ENCODE measurements around the gene PIEZO2.
"Not testable (repeated sequence)": the region's sequence is repeated elsewhere in the genome, so short reads cannot be mapped to it uniquely, and the experiment has no call there.

The PIEZO2 gene

GRCh38 chr18:10953672-10954071, 195.7 kb downstream of the PIEZO2 start:
- DNase-seq: peak; percentile 93

GRCh38 chr18:10951631-10952544, 197.5 kb downstream of the PIEZO2 start:
- no peak for DNase-seq

GRCh38 chr18:10950876-10951630, 198.3 kb downstream of the PIEZO2 start:
- DNase-seq: no peak

DNA sequence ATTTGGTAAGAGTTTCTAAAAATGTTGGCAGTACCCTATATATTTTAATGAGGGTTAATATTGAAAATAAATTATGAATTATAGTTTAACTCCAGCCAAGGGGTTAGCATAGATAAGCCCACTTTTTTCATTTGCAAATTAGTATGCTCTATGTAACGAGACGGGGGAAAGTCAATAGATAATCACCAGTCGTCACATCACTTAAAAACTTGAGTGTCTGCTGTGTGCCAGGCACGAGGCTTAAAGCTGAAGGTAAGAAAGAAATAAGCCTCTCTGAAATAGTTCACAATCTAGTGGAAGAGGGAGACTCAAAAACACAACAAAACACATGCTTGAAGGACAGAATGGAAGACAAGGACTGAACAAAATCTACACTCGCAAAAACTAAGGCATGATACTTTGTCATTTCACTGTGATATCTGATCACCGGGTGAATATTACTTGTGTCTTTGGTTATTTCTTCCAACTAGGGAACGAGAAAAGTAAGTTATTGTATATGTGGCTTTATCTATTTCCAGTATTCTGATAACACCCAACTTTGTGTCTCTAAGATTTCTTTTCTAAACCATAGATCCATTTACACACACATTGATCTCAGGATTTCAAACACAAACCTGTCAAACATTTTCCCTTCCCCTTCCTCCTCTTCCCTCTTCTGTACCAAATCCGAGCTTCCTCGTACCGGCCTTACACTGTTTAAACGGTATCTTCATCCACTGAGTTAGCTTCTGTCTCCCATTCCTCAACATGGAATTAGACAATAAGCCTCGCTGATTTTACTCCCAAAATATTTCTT, 199.1 kb downstream of the PIEZO2 start:
- DNase-seq: no peak

DNA sequence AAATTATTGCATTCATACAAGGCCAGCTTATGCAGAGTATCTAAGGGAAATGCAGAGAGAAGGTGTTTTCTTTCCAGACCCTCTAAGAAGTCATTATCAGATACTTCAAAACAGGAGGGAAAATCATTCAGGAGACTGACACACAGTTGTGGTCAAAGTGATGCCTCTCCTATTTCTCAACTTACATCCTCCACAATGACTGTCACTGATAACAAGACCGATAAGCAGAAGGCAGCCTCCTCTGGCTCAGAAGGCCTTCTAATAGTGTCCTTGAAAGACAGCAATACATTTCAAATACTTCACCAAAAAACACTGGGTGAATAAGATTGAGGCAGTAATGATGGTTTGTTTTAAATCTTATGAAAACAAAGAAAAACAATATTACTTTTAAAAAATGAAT, 199.7 kb downstream of the PIEZO2 start:
- DNase-seq: no peak

DNA sequence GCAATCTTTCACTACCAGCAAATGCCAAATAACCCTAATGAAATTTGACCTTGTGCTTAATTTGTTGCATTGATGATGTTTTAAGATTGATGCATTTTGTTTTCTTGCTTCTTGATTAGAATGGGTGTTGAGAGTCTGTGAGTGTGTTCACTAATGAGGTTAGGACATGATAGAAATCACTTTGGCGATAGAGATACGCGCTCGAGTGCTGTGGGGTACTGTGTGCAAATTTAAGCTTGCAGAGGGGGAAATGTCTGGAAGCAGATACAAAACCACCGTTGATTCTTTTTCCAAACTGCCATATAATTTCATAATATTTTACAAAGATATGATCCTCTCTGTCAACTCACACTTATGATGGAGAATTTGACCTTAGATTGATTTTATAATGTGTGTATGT, 200.9 kb downstream of the PIEZO2 start:
- DNase-seq: no peak

DNA sequence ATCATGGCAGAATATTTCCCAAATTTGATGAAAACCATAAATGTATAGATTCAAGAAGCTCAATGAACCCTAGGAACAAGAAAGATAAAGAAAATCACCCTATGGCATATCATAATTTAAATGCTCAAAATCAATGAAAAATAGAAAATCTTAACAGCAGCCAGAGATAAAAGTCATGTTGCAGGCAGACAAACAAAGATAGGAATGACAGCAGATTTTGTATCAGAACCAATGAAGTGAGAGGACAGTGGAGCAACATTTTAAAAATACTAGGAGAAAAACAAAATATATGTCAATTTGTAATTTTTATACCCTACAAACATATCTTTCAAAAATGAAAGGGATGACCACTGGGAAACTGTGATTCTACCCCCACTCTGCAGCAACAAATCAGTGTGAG, 203.3 kb downstream of the PIEZO2 start:
- DNase-seq: no peak

DNA sequence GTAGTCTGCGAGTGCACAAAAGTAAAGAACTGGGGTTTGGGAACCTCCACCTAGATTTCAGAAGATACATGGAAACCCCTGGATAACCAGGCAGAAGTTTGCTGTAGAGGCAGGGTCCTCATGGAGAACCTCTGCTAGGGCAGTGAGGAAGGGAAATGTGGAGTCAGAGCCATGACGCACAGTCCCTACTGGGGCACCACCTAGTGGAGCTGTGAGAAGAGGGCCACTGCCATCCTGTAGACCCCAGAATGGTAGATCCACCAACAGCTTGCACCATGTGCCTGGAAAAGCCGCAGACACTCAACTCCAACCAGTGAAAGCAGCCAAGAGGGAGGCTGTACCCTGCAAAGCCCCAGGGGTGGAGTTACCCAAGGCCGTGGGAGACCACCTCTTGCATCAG, 206.4 kb downstream of the PIEZO2 start:
- no peak for DNase-seq

GRCh38 chr18:10939822-10940221, 209.5 kb downstream of the PIEZO2 start:
- no peak for DNase-seq

- no peak for DNase-seq
Measured at GRCh38 chr18:10937743-10938640, 211.4 kb downstream of the PIEZO2 start.

DNA sequence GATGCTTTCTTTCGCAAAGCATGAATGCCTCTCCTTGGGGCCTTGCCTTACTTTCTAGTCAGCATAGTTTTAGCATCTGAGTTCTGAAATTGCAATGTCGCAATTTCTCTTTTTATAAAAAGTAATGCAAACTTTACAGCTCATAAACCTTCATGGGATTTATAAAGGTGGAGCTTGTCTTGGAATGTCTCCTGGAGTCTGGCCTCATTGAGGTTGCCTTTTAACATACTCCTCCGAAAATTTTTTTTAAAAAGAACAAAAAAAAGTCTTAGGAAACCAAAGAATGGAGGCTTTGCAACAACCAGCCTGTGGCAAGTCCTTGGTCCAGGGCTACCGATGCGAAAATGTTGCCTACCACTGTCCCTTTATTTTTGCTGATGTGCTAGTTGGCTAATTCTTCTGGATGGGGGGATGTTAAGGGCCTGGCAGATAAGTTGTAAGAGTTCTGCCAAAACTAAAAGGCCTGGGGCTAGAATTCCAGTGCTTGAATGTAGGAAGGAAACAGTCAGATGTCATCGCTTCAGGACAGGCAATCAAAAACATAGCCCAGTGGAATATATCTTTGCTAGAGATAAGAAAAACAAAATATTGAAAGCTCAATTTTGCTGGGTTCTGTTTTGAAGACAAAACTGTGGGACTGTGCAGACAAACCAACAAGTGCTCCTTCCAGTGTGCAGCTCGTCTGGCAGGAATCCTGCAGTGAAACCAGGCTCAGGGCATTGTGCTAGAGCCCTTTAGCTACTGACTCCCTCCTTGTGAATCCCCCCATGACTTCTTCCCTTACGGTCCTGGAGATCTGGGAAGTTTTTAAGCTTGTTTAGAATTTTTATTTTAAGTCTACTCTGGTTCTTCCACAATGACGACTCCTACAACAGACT, 213.0 kb downstream of the PIEZO2 start:
- DNase-seq: no peak

GRCh38 chr18:10935588-10935987, 213.8 kb downstream of the PIEZO2 start:
- no peak for DNase-seq

DNA sequence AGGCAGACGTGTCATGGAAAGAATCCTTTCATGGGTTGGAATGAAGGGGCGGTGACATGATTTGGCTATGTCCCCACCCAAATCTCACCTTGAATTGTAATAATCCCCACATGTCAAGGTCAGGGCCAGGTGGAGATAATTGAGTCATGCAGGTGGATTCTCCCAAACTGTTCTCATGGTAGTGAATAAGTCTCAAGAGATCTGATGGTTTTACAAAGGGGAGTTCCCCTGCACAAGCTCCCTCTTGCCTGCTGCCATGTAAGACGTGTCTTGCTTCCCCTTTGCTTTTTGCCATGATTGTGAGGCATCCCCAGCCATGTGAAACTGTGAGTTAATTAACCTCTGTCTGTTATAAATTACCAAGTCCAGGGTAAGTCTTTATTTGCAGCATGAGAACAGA, 215.7 kb downstream of the PIEZO2 start:
- not testable (repeated sequence) for DNase-seq

- DNase-seq: no peak
Measured at GRCh38 chr18:10930076-10930475, 219.3 kb downstream of the PIEZO2 start.

- no peak for DNase-seq
Measured at GRCh38 chr18:10928772-10929373, 220.5 kb downstream of the PIEZO2 start.

DNA sequence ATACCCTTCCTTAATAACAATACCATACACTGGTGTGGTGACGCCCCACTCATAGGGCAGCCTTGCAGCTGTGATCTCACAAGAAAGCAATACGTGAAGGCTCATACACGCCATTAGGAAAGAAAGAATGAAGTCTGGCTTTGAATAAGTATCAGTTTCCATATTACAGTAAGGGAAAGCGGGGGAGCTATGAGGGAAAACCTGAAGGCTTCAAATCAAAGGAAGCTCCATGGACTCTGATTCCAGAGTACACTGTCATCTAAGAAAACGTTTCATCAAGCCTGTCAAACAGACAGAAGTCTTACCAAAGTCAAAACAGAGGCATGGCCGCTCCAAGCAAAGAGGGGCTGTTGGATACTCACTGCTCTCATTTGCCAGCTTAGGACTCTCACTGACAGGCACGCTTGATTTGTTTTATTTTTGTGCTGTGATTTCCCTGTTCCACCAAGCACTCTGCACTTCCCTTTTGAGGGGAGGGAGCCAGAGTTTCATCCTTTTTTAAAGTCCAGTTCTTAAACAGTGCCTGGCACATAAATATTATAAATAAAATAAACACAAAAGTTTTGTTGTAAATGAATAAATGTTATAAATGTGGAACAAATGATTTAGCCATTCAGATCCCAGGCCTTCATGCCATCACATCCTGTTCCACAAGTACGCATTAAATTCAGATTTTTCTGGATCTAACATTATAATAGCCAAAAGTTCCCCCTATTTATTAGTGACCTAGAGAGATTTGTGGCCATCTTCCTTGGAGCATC, 221.2 kb downstream of the PIEZO2 start:
- DNase-seq: no peak

- DNase-seq: no peak
Measured at GRCh38 chr18:10927286-10927992, 221.9 kb downstream of the PIEZO2 start.

GRCh38 chr18:10926621-10927161, 222.7 kb downstream of the PIEZO2 start:
- DNase-seq: no peak

- no peak for DNase-seq
Measured at GRCh38 chr18:10924290-10924689, 225.1 kb downstream of the PIEZO2 start.
